B cell (primary cell): ENCODE results near the gene CRCP.

Experiments
- EZH2 ChIP-seq: IDR thresholded peaks from 2 replicates; pipeline ENCODE4 v1.6.1; 2012; ENCODE audit warnings: borderline replicate concordance, low read depth, mild to moderate bottlenecking, moderate library complexity, low read length; ENCODE audit not compliant: insufficient read depth, poor library complexity, severe bottlenecking
- TF ChIP-seq, protein P1 (sequence below): fragments of 200-600 bp; IDR thresholded peaks from one replicate; pipeline ENCODE4 v1.8.0; 2022; ENCODE audit warnings: antibody characterized with exemption, mild to moderate bottlenecking

DNA sequence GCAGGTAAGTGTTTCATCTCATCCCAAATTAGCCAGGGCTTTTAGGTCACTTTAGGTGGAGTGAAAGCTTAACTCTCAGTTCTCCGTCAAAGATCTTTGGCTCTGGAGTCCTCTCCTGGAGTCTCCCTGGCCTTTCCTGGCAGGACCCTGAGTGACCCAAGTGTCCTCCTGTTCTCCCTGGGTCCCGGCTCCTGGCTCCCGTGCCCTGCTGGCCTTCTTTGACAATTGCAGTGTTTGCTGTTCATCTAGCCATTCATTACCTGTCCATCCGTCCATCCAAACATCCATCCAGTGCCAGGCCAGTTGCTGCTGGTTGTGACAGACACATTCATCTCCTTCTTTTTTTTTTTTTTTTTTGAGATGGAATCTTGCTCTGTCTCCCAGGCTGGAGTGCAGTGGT lies 84.3 kb downstream of the CRCP start:
- TF ChIP-seq, protein P1, sequence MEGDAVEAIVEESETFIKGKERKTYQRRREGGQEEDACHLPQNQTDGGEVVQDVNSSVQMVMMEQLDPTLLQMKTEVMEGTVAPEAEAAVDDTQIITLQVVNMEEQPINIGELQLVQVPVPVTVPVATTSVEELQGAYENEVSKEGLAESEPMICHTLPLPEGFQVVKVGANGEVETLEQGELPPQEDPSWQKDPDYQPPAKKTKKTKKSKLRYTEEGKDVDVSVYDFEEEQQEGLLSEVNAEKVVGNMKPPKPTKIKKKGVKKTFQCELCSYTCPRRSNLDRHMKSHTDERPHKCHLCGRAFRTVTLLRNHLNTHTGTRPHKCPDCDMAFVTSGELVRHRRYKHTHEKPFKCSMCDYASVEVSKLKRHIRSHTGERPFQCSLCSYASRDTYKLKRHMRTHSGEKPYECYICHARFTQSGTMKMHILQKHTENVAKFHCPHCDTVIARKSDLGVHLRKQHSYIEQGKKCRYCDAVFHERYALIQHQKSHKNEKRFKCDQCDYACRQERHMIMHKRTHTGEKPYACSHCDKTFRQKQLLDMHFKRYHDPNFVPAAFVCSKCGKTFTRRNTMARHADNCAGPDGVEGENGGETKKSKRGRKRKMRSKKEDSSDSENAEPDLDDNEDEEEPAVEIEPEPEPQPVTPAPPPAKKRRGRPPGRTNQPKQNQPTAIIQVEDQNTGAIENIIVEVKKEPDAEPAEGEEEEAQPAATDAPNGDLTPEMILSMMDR, result no peak
- TF ChIP-seq EZH2, result no peak
